GM19438 (cell line): Measurements from ENCODE around the gene MAP4K2.

Source experiments
- ATAC-seq: cut with Tn5 transposase; IDR thresholded peaks from one replicate; pipeline ENCODE4 v1.9.1; 2021; ENCODE audit warnings: low read depth; ENCODE audit not compliant: unreplicated experiment

MAP4K2 gene

GRCh38 chr11:64743591-64744543 is 59.1 kb downstream of the MAP4K2 start, which contains the start of gene RASGRP2:
Gene RASGRP2 (minus strand): TSS chr11:64744142. CDS start chr11:64742866, 1,276 bp downstream.
- no peak for ATAC-seq

GRCh38 chr11:64742889-64743590 is 60.0 kb downstream of the MAP4K2 start:
- ATAC-seq, result no peak

DNA sequence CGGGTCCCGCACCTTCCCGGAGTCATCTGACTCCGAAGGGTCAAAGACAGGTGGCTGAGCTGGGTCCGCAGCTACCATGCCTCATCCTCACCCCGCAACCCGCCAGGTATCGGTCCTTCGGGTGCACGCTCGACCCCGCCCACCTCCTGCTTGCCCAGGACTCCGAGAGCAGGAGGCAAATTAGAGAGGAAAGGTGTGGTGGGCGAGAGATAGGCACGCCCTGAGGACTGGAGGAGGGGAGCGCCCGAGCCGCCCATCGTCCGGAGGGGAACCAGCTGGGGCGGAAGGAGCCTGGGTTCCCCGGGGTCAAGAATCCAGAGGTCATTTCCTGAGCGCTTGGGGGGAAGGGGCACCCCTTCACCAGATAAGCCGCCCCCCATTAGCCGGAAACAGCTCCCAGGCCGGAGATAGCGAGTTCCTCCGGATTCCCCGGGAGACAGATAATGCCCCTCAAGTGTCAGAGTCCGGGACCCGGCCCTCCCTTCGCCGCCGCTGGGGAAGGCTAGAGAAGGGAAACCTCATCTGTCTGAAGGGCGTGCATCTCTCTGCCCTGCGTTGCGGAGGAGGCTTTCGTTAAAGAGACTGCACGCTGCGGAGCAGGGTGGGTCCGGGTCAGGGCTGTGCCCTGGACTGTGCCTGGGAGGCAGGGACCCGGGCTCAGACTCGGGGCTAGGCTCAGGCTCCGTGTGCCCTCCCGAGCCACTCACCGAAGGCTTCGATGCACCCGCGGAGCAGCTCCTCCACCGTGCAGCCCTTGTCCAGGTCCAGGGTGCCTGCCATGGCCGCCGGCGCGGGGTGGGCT is 60.7 kb downstream of the MAP4K2 start:
- ATAC-seq, result no peak

- ATAC-seq, result no peak
Measured at GRCh38 chr11:64741375-64742086, 61.5 kb downstream of the MAP4K2 start.

GRCh38 chr11:64739871-64740270 is 63.1 kb downstream of the MAP4K2 start:
- no peak for ATAC-seq

GRCh38 chr11:64736654-64737053 is 66.4 kb downstream of the MAP4K2 start:
- ATAC-seq, result no peak

DNA sequence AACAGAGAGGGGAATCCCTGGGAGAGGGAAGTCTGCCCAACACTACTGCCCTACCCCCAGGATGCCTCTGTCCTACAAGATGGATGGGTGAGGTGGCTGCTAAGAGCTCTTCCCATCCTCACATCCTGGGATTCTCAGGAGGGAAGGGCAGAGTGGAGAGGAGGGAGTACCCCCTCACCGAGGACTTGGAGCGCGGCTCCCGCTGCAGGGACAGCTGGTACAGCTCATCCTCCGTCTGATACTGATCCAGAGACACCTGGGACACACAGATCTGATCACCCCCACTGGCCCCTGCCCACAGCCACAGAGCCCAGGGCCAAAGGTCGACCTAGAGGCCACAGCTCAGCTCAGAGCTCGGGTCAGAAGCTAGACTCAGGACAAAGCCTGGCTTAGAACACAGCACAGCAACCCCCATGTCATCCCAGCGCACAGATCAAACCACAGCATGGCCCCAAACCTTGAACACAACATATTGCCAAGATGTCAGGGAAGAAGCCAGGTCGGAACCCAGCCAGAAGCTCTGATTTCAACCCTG is 67.2 kb downstream of the MAP4K2 start:
- no peak for ATAC-seq
